Sigmoid colon (tissue), 7 donors: ENCODE data around the gene TACC2. TPM values are rescaled to one million over a fixed set of nuclear protein-coding genes. Genes with fewer than 3 reads are reported as not detected.

Experiments
- DNase-seq: peaks from one replicate; pipeline ENCODE4 v3.0.0-alpha.2; 2019
- H3K27ac ChIP-seq, 4 donors: fragments of 200-600 bp; sonication (generic); one replicate each; pipeline ENCODE4 v1.5.1; 2016 to 2019; ENCODE audit warnings: mild to moderate bottlenecking in 1 of 4
- H3K27me3 ChIP-seq, 3 donors: fragments of 200-600 bp; sonication (generic); one replicate each; pipeline ENCODE4 v1.5.1; 2019; ENCODE audit warnings: mild to moderate bottlenecking in 1 of 3
- H3K36me3 ChIP-seq, 4 donors: fragments of 200-600 bp; sonication (generic); one replicate each; pipeline ENCODE4 v1.5.1; 2016 to 2019
- H3K4me1 ChIP-seq, 4 donors: fragments of 200-600 bp; sonication (generic); one replicate each; pipeline ENCODE4 v1.5.1; 2017 to 2019
- H3K4me3 ChIP-seq, 4 donors: fragments of 200-600 bp; sonication (generic); one replicate each; pipeline ENCODE4 v1.5.1; 2017 to 2019; ENCODE audit warnings: mild to moderate bottlenecking in 2 of 4, moderate library complexity in 1 of 4
- H3K9me3 ChIP-seq, 4 donors: fragments of 200-600 bp in 3 of 4; sonication (generic) in 3 of 4; one replicate each; pipeline versions ENCODE4 v1.5.1 to v1.6.1; 2013 to 2019
- EP300 ChIP-seq, 4 donors: sonication (generic); formaldehyde crosslinking; IDR thresholded peaks; one replicate each; pipeline ENCODE4 v1.6.1; 2017; ENCODE audit warnings: antibody characterized with exemption in 4 of 4
- POLR2A ChIP-seq, 2 donors: fragments of 450-650 bp; IDR thresholded peaks; one replicate each; pipeline ENCODE4 v1.6.1; 2016; ENCODE audit warnings: antibody characterized with exemption in 2 of 2, mild to moderate bottlenecking in 2 of 2, moderate library complexity in 2 of 2
- POLR2AphosphoS5 ChIP-seq, 4 donors: sonication (generic); formaldehyde crosslinking; IDR thresholded peaks; one replicate each; pipeline ENCODE4 v1.6.1; 2017; ENCODE audit warnings: antibody characterized with exemption in 4 of 4
- WGBS, 2 donors: extraction: QIAGEN DNeasy Blood & Tissue Kit; methylation state at CpG; one replicate each; pipeline ENCODE4 v1.1.7; 2013; 5-methylcytosine and 5-hydroxymethylcytosine counted together
- intact Hi-C: fragments of 100-400 bp; cut with DNase I; formaldehyde crosslinking; loops from one replicate; pipeline ENCODE4 v1.15.1; 2023
- polyA plus RNA-seq, 3 donors: library from polyadenylated mRNA; stranded (reverse); fragments of 200-250 nt; gene quantifications; one replicate each; pipeline ENCODE4 v1.2.3, GENCODE V29; 2013
- total RNA-seq, 4 donors: library from RNA; depleted of rRNA; stranded (reverse); fragments of >200 nt; gene quantifications; one replicate each; pipeline ENCODE4 v1.1.0, GENCODE V29; 2016
- TF ChIP-seq, protein P1 (sequence below), 4 experiments: fragments of 450-650 bp in 3 of 4; fragments of 200-600 bp in 1 of 4; IDR thresholded peaks; one replicate each; pipeline ENCODE4 v1.5.1; 2016 to 2019; ENCODE audit warnings: antibody characterized with exemption in 4 of 4, mild to moderate bottlenecking in 3 of 4, moderate library complexity in 2 of 4
- donor health status: healthy with polysubstance abuse.
- donor health status: Bipolar disorder and iron deficiency.
- donor health status: healthy.

The TACC2 gene
- total and polyA plus RNA-seq, 7 donors, result 43.7 to 173 (median 71.0) TPM

DNA sequence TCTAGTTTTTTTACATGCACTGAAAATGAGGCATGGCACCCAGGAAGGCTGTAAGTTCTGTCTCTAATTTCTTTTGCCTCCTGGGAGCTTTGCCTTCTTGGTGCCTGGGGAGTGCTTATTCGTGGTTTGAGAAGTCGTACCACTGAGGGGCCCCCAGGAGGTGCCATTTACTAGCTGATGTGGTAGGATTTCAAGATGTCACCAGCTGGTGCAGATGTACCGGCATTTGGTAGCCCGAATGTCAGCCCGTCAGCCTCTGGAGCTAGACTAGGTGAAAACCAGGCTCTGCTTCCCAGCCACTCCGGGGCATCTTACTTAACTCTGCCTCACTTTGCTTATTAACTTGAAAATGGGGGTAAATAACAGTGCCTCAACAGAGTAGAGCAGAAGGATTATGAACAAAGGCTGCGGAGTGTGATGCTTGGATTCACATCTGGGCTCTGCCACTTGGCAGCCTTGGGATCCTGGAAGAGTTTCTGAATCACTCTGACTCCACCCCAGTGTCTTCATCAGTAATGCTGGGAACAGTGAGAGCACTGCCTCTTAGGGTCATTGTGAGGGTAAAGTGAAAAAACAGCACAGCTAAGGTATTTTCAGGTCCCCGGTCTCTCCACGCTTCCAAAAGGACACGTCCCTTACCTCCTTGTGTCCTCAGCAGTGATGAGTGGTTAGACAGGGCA is 250.8 kb downstream of the TACC2 start:
- Histone ChIP-seq H3K27ac (no peak overlapping the region), H3K4me3 (no peak overlapping the region), H3K4me1 (no peaks in the 10 kb centered on the region), H3K27me3 (no peaks in the 10 kb centered on the region), H3K36me3 (peaks cover 17 to 95% (median 60%) of the 10 kb centered on the region in 4 donors), H3K9me3 (no peaks in the 10 kb centered on the region)
- intact Hi-C loops, result no loop called here
- no peak for DNase-seq
- TF ChIP-seq, protein P1, sequence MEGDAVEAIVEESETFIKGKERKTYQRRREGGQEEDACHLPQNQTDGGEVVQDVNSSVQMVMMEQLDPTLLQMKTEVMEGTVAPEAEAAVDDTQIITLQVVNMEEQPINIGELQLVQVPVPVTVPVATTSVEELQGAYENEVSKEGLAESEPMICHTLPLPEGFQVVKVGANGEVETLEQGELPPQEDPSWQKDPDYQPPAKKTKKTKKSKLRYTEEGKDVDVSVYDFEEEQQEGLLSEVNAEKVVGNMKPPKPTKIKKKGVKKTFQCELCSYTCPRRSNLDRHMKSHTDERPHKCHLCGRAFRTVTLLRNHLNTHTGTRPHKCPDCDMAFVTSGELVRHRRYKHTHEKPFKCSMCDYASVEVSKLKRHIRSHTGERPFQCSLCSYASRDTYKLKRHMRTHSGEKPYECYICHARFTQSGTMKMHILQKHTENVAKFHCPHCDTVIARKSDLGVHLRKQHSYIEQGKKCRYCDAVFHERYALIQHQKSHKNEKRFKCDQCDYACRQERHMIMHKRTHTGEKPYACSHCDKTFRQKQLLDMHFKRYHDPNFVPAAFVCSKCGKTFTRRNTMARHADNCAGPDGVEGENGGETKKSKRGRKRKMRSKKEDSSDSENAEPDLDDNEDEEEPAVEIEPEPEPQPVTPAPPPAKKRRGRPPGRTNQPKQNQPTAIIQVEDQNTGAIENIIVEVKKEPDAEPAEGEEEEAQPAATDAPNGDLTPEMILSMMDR (IDR thresholded peaks at IDR 0.05), result no peak
- TF ChIP-seq POLR2AphosphoS5 (IDR thresholded peaks at IDR 0.05) (no peak), EP300 (IDR thresholded peaks at IDR 0.05) (no peak), POLR2A (IDR thresholded peaks at IDR 0.05) (no peak)
- WGBS, 2 donors, result 87 to 95% methylated on average over 10 of the region's 10 CpGs

DNA sequence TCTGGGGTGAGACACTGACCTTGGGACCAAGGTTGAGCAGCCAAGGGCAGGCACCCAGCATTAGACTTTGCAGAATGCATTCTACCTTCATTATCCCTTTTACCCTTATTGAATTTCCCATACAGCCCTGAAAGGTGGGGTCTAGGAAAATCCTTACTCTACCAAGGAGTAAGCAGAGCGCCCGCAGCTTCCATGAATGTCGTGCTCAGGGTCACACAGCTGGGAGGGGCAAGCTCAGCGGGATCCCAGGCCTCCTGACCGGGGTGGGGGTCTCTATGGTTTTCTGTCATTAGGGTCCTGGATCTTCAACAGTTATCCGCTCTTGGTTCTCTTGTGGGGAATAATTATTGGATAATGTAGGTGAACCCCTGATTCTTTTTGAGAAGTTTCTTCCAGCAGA is 251.4 kb downstream of the TACC2 start:
- TF ChIP-seq POLR2AphosphoS5 (IDR thresholded peaks at IDR 0.05), result no peak
- no peak for TF ChIP-seq POLR2A (IDR thresholded peaks at IDR 0.05)
- TF ChIP-seq, protein P1 (IDR thresholded peaks at IDR 0.05), result no peak
- no peak for TF ChIP-seq EP300 (IDR thresholded peaks at IDR 0.05)
- intact Hi-C loops, result no loop called here
- H3K36me3 ChIP-seq, result peaks cover 17 to 100% (median 60%) of the 10 kb centered on the region in 4 donors
- H3K27me3 ChIP-seq, result no peaks in the 10 kb centered on the region
- DNase-seq, result no peak
- H3K4me3 ChIP-seq, result no peak overlapping the region
- 94 to 96% methylated on average over 6 of the region's 6 CpGs for WGBS, 2 donors
- H3K9me3 ChIP-seq, result no peaks in the 10 kb centered on the region
- H3K4me1 ChIP-seq, result no peaks in the 10 kb centered on the region
- no peak overlapping the region for H3K27ac ChIP-seq

DNA sequence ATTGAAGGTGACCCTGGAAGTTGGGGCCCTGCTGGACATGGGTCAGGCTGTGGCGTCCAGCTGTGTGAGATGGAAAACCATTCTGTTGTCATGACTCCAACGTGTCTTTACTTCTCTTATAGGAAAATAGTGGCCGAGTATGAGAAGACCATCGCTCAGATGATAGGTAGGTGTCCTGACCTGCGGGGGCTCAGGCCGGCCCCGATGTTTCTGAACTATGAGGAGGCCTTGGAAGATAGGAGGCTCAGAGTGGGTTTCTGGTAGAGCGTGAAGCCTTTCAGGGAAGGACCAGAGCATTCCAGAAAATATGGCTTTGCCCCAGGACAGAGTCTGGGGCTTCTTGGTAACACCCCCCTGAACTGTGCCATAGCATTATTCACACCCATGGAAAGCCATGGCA is 252.9 kb downstream of the TACC2 start:
- Histone ChIP-seq H3K9me3 (no peaks in the 10 kb centered on the region), H3K4me1 (no peaks in the 10 kb centered on the region), H3K4me3 (no peak overlapping the region), H3K36me3 (peaks cover 17 to 100% (median 58%) of the 10 kb centered on the region in 4 donors), H3K27ac (no peak overlapping the region), H3K27me3 (no peaks in the 10 kb centered on the region)
- TF ChIP-seq, protein P1 (IDR thresholded peaks at IDR 0.05), result no peak
- TF ChIP-seq EP300 (IDR thresholded peaks at IDR 0.05) (no peak), POLR2AphosphoS5 (IDR thresholded peaks at IDR 0.05) (no peak), POLR2A (IDR thresholded peaks at IDR 0.05) (no peak)
- WGBS, 2 donors, result 94 to 95% methylated on average over 8 of the region's 8 CpGs
- DNase-seq, result no peak
- intact Hi-C loops, result no loop called here

DNA sequence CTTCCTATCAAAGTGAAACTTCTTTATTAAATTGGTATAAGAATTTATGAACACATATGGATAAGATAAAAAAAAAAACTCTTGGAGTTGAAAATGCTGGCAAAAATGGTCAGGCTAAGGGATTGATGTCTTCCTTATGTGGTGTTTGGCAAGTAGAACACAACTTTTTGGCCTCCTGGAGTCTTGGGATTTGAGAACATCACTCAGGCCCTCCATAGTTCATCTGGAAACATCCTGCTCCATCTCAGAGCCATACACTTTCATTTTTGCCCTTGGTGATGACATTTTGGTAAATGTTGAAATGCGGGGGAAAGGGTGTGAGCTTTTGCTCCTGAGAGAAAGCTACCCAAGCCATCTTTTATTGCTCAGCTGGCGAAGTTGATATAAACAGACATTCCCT is 254.6 kb downstream of the TACC2 start:
- TF ChIP-seq POLR2AphosphoS5 (IDR thresholded peaks at IDR 0.05) (peak in 2 of 4 donors; percentile 9 to 35), EP300 (IDR thresholded peaks at IDR 0.05) (no peak)
- no peaks in the 10 kb centered on the region for H3K4me1 ChIP-seq
- no peak overlapping the region for H3K27ac ChIP-seq
- 80 to 89% methylated on average over 2 of the region's 2 CpGs for WGBS, 2 donors
- intact Hi-C loops, result no loop called here
- H3K4me3 ChIP-seq, result no peak overlapping the region
- H3K36me3 ChIP-seq, result peaks cover 17 to 91% (median 43%) of the 10 kb centered on the region in 4 donors
- no peaks in the 10 kb centered on the region for H3K9me3 ChIP-seq
- no peaks in the 10 kb centered on the region for H3K27me3 ChIP-seq
- DNase-seq, result no peak

DNA sequence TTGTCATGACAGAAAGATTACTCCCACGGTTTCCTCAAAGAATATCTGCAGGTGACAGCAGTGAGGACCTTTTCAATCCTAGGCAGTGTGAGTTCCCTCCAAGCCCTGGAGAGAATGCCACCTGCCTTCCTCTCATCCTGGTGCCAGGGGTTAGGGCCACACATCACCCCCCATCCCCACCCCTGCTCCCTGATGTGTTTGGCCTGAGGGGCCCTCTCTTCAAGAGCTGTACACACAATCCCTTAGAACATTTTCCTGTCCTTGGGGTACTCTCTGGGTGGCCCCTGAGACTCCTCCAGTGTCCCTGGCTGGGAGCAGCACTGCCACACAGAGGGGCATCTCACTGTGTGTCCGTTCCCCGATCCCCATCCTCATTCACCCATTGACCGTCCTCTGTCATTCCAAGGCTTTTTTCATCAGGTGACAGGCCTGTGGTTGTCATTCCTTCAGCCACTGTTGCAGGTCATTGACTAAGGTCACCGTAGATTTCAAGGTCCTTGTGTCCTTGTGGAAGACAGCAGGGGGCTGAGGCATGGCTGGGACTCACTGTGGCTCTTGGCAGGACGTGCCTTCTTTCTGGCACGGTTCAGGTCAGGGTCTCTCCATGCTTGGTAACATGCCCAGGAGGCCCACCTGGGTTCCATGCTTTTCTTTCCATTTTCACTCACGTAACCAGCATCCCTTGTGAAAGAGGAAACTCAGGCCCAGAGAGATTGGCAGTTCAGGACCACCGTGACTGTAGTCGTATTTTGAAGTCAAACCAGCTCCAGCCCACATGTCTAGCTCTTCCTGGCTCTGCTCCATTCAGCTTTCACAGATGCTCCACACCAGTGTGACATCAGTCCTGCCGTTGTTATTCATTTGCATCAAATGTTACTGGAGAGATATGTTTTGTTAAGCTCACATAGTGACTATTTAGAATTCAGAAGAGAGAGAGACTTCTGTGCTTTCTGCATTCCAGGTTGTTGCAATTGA is 255.3 kb downstream of the TACC2 start:
- no peaks in the 10 kb centered on the region for H3K9me3 ChIP-seq
- TF ChIP-seq POLR2A (IDR thresholded peaks at IDR 0.05) (no peak), POLR2AphosphoS5 (IDR thresholded peaks at IDR 0.05) (no peak), EP300 (IDR thresholded peaks at IDR 0.05) (no peak)
- TF ChIP-seq, protein P1 (IDR thresholded peaks at IDR 0.05), result no peak
- no peaks in the 10 kb centered on the region for H3K27me3 ChIP-seq
- intact Hi-C loops, result no loop called here
- H3K27ac ChIP-seq, result no peak overlapping the region
- no peak for DNase-seq
- H3K36me3 ChIP-seq, result peaks cover 20 to 91% (median 43%) of the 10 kb centered on the region in 4 donors
- no peak overlapping the region for H3K4me3 ChIP-seq
- no peaks in the 10 kb centered on the region for H3K4me1 ChIP-seq
- 81 to 91% methylated on average over 11 of the region's 11 CpGs for WGBS, 2 donors
